GM12878 (cell line): ENCODE results near the gene ZBTB32. TPM values are rescaled to one million over a fixed set of nuclear protein-coding genes. Genes with fewer than 3 reads are reported as not detected.
A peak's percentile ranks its signal among the peaks of the same experiment; 100 is the strongest.

Experiments
- CHD4 ChIP-seq: fragments of 200-600 bp; sonication (generic); IDR thresholded peaks from 2 replicates; pipeline ENCODE4 v1.6.1; 2016; ENCODE audit warnings: mild to moderate bottlenecking
- FOXK2 ChIP-seq: fragments of 450-650 bp; IDR thresholded peaks from 2 replicates; pipeline ENCODE4 v1.6.1; 2017; ENCODE audit warnings: mild to moderate bottlenecking, moderate library complexity
- IKZF1 ChIP-seq: fragments of 450-650 bp; conservative IDR thresholded peaks from 2 replicates; pipeline ENCODE4 v1.6.1; 2017; ENCODE audit warnings: antibody characterized with exemption, mild to moderate bottlenecking
- JUNB ChIP-seq: IDR thresholded peaks from 2 replicates; pipeline ENCODE4 v1.6.1; 2016; ENCODE audit warnings: antibody characterized with exemption, mild to moderate bottlenecking
- MEF2A ChIP-seq: IDR thresholded peaks from 2 replicates; pipeline ENCODE4 v1.6.1; 2011; ENCODE audit warnings: low read depth, mild to moderate bottlenecking, low read length, moderate library complexity; ENCODE audit not compliant: insufficient read depth
- NFXL1 ChIP-seq: fragments of 450-650 bp; IDR thresholded peaks from 2 replicates; pipeline ENCODE4 v1.6.1; 2017; ENCODE audit warnings: antibody characterized with exemption, mild to moderate bottlenecking, borderline replicate concordance
- PBX3 ChIP-seq: IDR thresholded peaks from 2 replicates; pipeline ENCODE4 v1.6.1; 2011; ENCODE audit warnings: mild to moderate bottlenecking, low read depth, low read length, moderate library complexity; ENCODE audit not compliant: insufficient replicate concordance
- RAD21 ChIP-seq: IDR thresholded peaks from 2 replicates; pipeline ENCODE4 v1.6.1; 2011; ENCODE audit warnings: mild to moderate bottlenecking, low read depth, low read length, moderate library complexity; ENCODE audit not compliant: insufficient read depth
- TBL1XR1 ChIP-seq: IDR thresholded peaks from 2 replicates; pipeline ENCODE4 v1.6.1; 2012; ENCODE audit warnings: low read depth, low read length, improper control_type of control experiment
- ZBTB4 ChIP-seq: fragments of 450-650 bp; formaldehyde crosslinking; IDR thresholded peaks from 2 replicates; pipeline ENCODE4 v1.4.0; 2022; ENCODE audit warnings: mild to moderate bottlenecking, moderate library complexity
- polyA plus RNA-seq, 11 experiments: library from polyadenylated mRNA; depleted of rRNA in 4 of 11; unstranded in 6 of 11; stranded (reverse) in 5 of 11; fragments of >200 nt; fragmentation: Nextera tagmentation in 4 of 11; fragmentation: Illumina TruSeq in 1 of 11; extraction: Ambion mirVana in 4 of 11; extraction: Trizol in 1 of 11; gene quantifications; 1 replicate in 1 of 11; 2 replicates in 10 of 11; pipeline versions ENCODE4 v1.2.1 to v1.2.3, GENCODE V29; 2011 to 2016; ENCODE audit warnings: inconsistent platforms in 2 of 11, missing spikeins in 2 of 11, low read depth in 1 of 11
- total RNA-seq, 4 experiments: library from RNA; depleted of rRNA in 3 of 4; stranded (reverse); fragments of >200 nt in 3 of 4; fragmentation: Illumina TruSeq in 1 of 4; extraction: Trizol in 1 of 4; gene quantifications; 2 replicates each; pipeline versions ENCODE4 v1.2.1 to v1.2.3, GENCODE V29; 2013 to 2021
- TF ChIP-seq, protein P1 (sequence below): fragments of 450-650 bp; formaldehyde crosslinking; IDR thresholded peaks from 2 replicates; pipeline ENCODE4 v1.4.0; 2020; ENCODE audit warnings: mild to moderate bottlenecking, moderate library complexity
- TF ChIP-seq, protein P2 (sequence below): fragments of 450-650 bp; IDR thresholded peaks from 2 replicates; pipeline ENCODE4 v1.6.1; 2016; ENCODE audit warnings: mild to moderate bottlenecking, moderate library complexity, borderline replicate concordance

The ZBTB32 gene
- total and polyA plus RNA-seq, 10 of the 15 experiments (the other 5 are each of a cell fraction or from before 2014, with no cell fraction given) = 1.0 to 46.7 (median 16.0) TPM

GRCh38 chr19:35710784-35711723 lies 6.7 kb downstream of the ZBTB32 start (continued):
- TF ChIP-seq, protein P1, sequence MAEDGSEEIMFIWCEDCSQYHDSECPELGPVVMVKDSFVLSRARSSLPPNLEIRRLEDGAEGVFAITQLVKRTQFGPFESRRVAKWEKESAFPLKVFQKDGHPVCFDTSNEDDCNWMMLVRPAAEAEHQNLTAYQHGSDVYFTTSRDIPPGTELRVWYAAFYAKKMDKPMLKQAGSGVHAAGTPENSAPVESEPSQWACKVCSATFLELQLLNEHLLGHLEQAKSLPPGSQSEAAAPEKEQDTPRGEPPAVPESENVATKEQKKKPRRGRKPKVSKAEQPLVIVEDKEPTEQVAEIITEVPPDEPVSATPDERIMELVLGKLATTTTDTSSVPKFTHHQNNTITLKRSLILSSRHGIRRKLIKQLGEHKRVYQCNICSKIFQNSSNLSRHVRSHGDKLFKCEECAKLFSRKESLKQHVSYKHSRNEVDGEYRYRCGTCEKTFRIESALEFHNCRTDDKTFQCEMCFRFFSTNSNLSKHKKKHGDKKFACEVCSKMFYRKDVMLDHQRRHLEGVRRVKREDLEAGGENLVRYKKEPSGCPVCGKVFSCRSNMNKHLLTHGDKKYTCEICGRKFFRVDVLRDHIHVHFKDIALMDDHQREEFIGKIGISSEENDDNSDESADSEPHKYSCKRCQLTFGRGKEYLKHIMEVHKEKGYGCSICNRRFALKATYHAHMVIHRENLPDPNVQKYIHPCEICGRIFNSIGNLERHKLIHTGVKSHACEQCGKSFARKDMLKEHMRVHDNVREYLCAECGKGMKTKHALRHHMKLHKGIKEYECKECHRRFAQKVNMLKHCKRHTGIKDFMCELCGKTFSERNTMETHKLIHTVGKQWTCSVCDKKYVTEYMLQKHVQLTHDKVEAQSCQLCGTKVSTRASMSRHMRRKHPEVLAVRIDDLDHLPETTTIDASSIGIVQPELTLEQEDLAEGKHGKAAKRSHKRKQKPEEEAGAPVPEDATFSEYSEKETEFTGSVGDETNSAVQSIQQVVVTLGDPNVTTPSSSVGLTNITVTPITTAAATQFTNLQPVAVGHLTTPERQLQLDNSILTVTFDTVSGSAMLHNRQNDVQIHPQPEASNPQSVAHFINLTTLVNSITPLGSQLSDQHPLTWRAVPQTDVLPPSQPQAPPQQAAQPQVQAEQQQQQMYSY (CRISPR knock-in tag) = no peak
- TF ChIP-seq FOXK2 (no peak; the same call in 1 of the 2 replicates), MEF2A (no peak), IKZF1 (peak; percentile 87), JUNB (peak; percentile 97), ZBTB4 (CRISPR knock-in tag) (no peak), NFXL1 (no peak), CHD4 (no peak), TBL1XR1 (peak; percentile 75; the same call in 1 of the 2 replicates), RAD21 (no peak), PBX3 (no peak)
- TF ChIP-seq, protein P2, sequence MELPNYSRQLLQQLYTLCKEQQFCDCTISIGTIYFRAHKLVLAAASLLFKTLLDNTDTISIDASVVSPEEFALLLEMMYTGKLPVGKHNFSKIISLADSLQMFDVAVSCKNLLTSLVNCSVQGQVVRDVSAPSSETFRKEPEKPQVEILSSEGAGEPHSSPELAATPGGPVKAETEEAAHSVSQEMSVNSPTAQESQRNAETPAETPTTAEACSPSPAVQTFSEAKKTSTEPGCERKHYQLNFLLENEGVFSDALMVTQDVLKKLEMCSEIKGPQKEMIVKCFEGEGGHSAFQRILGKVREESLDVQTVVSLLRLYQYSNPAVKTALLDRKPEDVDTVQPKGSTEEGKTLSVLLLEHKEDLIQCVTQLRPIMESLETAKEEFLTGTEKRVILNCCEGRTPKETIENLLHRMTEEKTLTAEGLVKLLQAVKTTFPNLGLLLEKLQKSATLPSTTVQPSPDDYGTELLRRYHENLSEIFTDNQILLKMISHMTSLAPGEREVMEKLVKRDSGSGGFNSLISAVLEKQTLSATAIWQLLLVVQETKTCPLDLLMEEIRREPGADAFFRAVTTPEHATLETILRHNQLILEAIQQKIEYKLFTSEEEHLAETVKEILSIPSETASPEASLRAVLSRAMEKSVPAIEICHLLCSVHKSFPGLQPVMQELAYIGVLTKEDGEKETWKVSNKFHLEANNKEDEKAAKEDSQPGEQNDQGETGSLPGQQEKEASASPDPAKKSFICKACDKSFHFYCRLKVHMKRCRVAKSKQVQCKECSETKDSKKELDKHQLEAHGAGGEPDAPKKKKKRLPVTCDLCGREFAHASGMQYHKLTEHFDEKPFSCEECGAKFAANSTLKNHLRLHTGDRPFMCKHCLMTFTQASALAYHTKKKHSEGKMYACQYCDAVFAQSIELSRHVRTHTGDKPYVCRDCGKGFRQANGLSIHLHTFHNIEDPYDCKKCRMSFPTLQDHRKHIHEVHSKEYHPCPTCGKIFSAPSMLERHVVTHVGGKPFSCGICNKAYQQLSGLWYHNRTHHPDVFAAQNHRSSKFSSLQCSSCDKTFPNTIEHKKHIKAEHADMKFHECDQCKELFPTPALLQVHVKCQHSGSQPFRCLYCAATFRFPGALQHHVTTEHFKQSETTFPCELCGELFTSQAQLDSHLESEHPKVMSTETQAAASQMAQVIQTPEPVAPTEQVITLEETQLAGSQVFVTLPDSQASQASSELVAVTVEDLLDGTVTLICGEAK = no peak
